IPS-11a (cell line): ENCODE data around the gene PBX1.
"Not testable (repeated sequence)": the region's sequence is repeated elsewhere in the genome, so short reads cannot be mapped to it uniquely, and the experiment has no call there.

Source experiments
- H3K4me3 ChIP-seq: one replicate; pipeline ENCODE4 v1.5.1; 2013; ENCODE audit warnings: low read depth, low read length, control low read depth

PBX1 gene

DNA sequence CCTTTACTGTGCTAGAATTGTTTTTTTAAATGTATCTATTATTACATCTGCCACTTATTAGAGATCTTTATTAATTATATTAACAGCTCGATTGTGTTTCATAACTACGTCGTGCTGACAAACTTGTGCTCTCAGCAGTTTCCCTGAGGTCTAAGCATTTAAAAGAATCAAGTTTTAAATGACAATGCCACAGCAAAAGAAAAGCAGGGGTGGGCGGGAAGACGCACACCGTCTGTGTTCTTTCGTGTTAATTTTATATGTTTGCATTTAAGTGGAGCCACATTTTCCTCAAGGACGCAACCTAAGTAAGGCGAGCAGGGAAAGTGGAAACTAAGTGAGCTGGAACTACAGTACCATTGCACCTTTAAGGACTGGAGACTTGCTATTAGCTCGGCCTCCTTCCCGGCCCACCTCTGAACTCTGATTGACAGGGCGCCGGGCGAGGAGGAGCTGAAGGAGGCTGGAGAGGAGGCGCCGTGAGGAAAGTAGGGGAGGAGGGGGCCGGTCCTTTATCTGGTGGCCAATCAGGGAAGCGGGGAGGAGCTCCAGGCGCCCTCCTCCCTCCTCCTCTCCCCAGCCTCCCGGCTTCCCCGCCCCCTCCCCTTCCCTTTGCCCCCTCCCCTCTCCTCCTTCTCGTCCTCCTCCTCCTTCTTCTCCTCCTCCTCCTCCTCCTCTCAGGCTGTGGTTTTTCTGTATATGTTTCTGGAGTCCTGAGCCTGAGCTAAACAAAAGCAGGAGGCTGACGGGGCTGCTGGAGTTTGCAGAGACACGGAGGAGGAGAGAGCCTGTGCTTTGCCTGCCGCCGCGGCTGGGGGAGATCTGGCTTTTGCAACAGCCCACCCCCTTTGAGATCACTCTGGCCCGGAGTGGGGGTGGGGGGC is at the start of gene PBX1:
TSS of gene PBX1 (plus strand) at position 724 of the 881 bp plus-strand sequence.
- peak within 1 kb of the TSS; percentile 92 for H3K4me3 ChIP-seq

DNA sequence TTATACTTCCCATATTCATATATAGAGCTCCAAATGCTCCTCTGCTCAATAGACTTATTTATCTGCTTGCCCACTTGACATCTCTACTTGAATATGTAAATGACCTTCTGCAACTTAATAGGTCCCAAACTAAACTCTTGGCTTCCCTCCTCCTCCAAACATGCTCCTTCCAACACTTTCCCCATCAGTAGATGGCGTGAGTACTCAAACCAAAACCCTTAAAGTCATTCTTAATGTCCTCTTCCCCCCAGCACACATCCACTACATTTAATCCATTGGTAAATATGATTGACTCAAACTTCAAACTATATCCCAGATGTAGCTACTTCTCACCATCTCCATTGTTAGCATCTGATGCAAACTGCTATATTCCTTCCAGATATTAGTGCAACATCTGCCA is 48.5 kb upstream of the PBX1 start:
- no peak overlapping the region for H3K4me3 ChIP-seq

- H3K4me3 ChIP-seq, result no peak overlapping the region
Measured at GRCh38 chr1:164511001-164511705, 47.8 kb upstream of the PBX1 start.

DNA sequence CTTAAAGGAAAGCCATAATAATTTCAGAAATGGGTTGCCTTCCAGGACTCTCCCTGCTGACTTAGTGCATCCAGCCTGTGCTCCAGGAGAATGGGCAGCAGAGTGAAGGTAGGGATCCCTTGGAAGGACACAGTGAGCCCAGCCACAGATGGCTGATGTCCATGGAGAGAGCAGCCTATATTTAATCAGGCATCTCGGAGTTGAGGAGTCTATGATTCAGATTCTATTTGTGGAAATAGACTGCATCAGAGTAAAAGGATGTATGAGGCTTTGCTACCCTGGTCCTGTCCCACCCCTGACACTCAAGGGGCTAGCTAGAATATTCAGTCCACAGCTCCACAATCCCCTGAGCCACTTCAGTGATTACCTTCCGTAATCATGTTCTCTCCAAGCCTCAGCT is 43.8 kb upstream of the PBX1 start:
- H3K4me3 ChIP-seq, result no peak overlapping the region

GRCh38 chr1:164515711-164516331 is 43.2 kb upstream of the PBX1 start:
- no peak overlapping the region for H3K4me3 ChIP-seq

- no peak overlapping the region for H3K4me3 ChIP-seq
Measured at GRCh38 chr1:164516591-164516990, 42.4 kb upstream of the PBX1 start.

DNA sequence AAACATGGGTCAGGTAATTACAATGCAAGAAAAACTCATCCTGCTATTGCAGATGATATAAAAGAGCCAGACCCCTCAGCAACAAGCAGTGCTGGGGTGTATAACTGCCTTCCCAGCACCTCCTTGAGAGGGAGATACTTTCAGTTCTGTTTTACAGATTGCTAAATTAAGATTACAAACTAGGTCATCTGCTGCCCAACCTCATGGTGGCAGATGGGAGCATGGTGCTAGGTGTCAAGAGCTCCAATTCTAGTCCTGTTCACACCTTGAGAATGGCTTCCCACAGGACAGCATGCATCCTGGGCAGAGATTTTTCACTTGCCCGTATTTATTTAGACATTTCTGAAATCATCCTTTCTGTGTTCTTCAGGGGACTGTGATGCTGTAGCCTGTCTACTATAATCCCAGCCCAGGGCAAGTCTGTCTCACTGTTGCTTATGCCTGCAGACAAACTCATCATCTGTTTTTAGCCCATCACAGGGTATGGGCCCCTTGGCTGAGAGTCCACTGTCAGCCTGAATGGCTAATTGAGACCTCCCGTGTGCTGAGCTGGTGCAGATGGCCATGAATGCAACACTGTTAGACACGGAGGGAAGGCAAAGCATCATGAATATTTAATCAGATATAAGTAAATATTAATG is 40.2 kb upstream of the PBX1 start:
- H3K4me3 ChIP-seq, result no peak overlapping the region

DNA sequence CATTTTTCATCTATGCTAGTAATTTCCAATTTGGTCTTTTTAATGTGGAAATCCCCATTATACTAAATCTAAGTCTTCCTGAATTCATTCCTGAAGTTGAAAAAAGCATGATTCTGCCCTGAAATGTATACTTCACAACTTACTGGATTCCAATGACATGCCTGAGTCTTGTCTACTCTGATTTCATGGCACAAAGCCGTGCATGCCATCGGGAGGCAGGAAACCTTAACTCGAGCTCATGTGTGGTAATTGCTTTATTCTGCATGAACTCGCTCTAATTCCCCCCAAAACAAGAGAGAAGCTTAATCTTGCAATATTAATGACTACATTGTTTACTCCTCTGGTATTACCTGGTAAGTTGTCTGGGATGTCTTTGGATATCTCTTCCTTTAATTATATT is 39.6 kb upstream of the PBX1 start:
- H3K4me3 ChIP-seq, result no peak overlapping the region

DNA sequence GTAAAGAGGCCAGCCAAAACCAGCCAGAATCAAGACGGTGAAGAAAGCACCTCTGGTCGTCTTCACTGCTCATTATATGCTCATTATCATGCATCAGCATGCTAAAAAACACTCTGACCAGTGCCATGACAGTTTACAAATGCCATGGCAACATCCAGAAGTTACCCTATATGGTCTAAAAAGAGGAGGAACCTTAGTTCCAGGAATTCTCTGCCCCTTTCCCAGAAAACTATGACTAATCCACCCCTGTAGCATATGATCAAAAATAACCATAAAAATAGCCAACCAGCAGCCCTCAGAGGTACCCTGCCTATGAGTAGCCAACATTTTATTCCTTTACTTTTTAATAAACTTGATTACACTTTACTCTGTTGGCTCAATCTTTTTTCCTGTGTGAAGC is 34.2 kb upstream of the PBX1 start:
- H3K4me3 ChIP-seq, result no peak overlapping the region

DNA sequence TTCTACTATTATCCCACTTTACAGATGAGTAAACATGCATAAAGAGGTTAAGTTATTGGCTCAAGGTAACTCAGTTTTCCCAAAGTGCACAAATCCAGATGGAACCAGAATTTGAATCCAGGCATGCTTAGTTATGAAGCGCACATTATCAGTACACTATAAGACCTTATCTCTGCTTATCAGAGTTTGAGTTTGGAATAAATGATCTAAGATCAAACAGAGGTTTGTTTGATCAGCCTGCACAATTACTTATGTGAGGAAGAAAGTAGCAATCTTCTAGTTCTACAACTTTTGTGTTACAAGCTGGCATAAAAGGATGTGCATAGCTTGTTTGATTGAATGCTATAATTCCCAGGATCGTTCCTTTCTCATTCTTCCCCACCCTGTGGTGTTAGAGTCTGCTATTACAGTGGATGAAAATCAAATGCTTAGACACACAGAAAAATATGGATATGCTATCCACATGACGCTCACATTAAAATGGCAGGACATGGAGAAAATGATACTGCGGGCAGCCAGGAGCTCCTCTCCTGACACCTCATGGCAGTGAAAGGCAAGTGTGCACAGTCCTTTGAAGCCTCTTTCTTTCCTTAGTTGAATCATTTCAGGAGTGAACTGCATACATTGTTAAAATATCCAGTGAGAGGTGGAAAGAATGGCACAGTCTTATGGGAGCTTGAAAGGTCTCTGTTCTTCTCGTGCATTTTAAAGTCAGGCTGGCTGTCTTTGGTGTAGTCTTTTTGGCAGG is 23.9 kb upstream of the PBX1 start:
- no peak overlapping the region for H3K4me3 ChIP-seq

- H3K4me3 ChIP-seq, result not testable (repeated sequence)
Measured at GRCh38 chr1:164552463-164552988, 6.5 kb upstream of the PBX1 start.

DNA sequence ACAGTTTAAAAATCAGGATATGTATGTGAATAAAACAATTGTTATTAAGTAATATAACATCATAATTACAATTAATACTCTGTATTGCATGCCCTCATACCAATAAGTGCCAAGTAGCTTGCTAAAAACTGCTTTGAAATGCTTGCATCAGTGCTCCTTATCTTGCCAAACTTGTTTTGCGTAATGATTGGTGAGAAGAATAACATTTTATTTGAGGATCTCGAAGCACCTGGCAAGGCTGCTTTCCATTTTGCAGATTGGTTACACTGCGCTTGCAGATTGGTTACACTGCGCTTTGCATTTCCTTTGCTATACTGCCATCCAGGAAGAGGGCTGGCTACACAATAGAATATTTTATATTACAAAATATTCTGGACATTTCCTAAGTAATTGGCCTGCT is 1.7 kb upstream of the PBX1 start:
- no peak overlapping the region for H3K4me3 ChIP-seq

- peak overlapping the region; percentile 92 for H3K4me3 ChIP-seq
Measured at GRCh38 chr1:164559342-164560051, 513 bp downstream of the PBX1 start.

- H3K4me3 ChIP-seq, result peak overlapping the region; percentile 92
Measured at GRCh38 chr1:164560121-164560541, 1.1 kb downstream of the PBX1 start.

GRCh38 chr1:164560556-164560955 is 1.6 kb downstream of the PBX1 start:
- H3K4me3 ChIP-seq, result peak overlapping the region; percentile 92

GRCh38 chr1:164561007-164561406 is 2.0 kb downstream of the PBX1 start:
- H3K4me3 ChIP-seq, result peak overlapping the region; percentile 92

DNA sequence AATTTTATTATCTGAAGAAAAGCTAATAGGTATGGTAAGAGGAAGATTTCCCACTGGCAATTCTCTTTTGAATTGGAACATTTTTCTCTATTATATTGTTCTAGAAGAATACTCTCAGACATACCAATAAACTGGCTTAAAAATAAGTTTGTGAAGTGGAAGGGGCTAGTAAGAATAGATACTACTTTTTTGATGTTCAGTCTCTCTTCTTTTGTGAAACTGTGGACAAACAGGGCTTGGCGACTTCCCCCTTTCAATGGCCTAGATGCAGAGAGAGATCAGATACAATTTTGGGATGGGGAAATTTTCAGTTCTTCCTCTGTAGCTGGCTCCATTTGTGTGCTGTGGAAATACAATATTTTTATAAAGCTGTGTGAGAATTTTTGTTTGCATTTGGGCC is 2.5 kb downstream of the PBX1 start:
- peak overlapping the region; percentile 92 for H3K4me3 ChIP-seq

GRCh38 chr1:164562061-164562460 is 3.1 kb downstream of the PBX1 start:
- H3K4me3 ChIP-seq, result peak overlapping the region; percentile 92

GRCh38 chr1:164562511-164562910 is 3.5 kb downstream of the PBX1 start:
- peak overlapping the region; percentile 92 for H3K4me3 ChIP-seq
